ENCODE results near the gene NEU1. TPM values are rescaled to one million over a fixed set of nuclear protein-coding genes. Genes with fewer than 3 reads are reported as not detected.

Gene NEU1
- polyA plus RNA-seq, 1 donor from 2014 or later = 40.9 TPM

DNA sequence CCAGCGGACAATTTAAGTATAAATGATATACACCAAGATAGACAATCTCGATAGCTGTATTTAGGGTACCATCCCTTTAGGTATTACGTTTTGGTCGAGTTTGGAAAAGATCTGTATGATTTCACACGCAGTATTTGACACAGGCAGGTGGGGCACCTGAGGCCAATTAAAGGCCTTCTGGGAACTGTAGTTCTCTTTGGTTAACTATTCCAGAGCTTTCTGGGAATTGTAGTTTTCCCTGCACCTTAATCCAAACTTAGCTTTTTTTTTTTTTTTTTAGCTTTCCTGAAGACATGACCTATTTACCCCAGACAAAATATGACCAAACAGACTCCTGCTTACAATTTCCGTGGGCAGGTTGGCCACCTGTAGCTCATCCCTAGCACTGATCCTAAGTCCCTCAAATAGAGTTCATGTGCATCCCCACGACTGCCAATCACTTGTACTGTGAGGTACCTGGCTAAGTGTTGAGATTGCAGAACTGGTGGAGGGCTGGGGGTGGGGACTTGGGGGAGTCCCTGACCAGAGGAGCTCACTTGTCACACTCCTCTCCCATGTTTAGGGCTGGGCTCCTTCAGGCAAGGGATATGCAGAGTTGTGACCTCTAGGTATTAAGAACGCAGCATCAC is 35.9 kb upstream of the NEU1 start:
- Histone ChIP-seq H3K4me2 (ENCODE audit: low read length) (peak overlapping the region; percentile 90), H3K27ac (ENCODE audit: low read length) (peak overlapping the region; percentile 74), H3K4me3 (ENCODE audit: low read length) (peak overlapping the region; percentile 98), H3K9me2 (ENCODE audit: insufficient read depth, low read length) (no peaks in the 10 kb centered on the region), H3K79me2 (replicated peaks; ENCODE audit: insufficient read depth, low read length) (peaks cover 35% of the 10 kb centered on the region), H2AFZ (ENCODE audit: low read depth, low read length) (peak overlapping the region; percentile 58), H3K9ac (ENCODE audit: low read length) (peak overlapping the region; percentile 87), H3F3A (ENCODE audit: insufficient read depth, low read length, poor library complexity, severe bottlenecking) (peaks cover 4% of the 10 kb centered on the region), H3K9me3 (ENCODE audit: low read length) (no peaks in the 10 kb centered on the region), H4K20me1 (ENCODE audit: insufficient read depth) (no peaks in the 10 kb centered on the region), H3K36me3 (ENCODE audit: insufficient read depth, low read length) (peaks cover 6% of the 10 kb centered on the region), H3K27me3 (ENCODE audit: insufficient read depth, low read depth, low read length) (no peaks in the 10 kb centered on the region)
- TF ChIP-seq EP300 (conservative IDR thresholded peaks at IDR 0.05; ENCODE audit: poor library complexity, severe bottlenecking) (no peak), RAD21 (conservative IDR thresholded peaks at IDR 0.05) (no peak), TAF1 (IDR thresholded peaks at IDR 0.05; ENCODE audit: low read depth) (no peak), POLR2AphosphoS5 (IDR thresholded peaks at IDR 0.05) (peak; percentile 19)

DNA sequence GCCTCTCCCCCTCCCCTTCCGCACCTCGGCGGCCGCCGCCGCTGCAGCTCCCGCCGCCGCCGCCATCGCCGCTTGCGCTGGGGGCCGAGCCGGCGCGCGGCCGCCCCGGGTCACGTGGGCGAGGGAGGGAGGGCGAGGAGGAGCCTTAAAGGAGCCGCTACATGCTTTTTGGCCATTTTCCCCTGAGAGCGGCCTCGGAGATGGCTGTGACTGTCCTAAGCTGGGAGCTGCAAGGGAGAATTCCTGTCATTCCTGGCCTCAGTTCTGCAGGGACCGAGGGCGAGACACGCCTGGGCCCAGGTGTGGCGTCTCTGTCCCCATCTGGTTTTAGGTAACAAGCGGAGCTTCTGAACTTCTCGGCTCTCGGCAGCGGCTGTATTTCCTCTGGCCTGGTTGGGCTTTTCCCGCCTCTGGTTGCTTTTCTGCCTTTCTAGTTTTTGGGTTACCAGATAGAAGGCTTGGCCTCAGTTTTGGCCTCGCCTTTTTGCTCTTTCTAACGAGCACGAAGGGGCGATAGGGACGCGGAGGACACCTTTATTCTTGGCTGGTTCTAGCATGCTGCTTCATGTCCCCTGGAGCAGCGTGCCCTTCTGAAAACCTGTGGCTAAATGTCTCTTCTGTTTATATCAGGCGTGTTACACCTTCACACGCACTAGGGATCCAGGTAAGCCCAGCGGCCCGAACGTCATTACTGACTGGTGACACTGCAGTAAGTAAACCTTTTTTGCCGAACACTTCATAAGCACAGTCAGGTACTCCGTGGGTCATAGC is 35.2 kb upstream of the NEU1 start, which contains the start of gene EHMT2:
Gene EHMT2 (minus strand): TSS at position 87 of the 771 bp plus-strand sequence. CDS start 21 bp downstream, at position 66.
- H3K9me3 ChIP-seq (ENCODE audit: low read length) = no peaks in the 10 kb centered on the region
- no peaks in the 10 kb centered on the region for H3K27me3 ChIP-seq (ENCODE audit: insufficient read depth, low read depth, low read length)
- peak within 1 kb of the TSS; percentile 98 for H3K4me3 ChIP-seq (ENCODE audit: low read length)
- peak within 1 kb of the TSS; percentile 90 for H3K4me2 ChIP-seq (ENCODE audit: low read length)
- peaks cover under 1% of the 10 kb centered on the region for H3F3A ChIP-seq (ENCODE audit: insufficient read depth, low read length, poor library complexity, severe bottlenecking)
- H3K36me3 ChIP-seq (ENCODE audit: insufficient read depth, low read length) = peaks cover 6% of the 10 kb centered on the region
- H3K9me2 ChIP-seq (ENCODE audit: insufficient read depth, low read length) = no peaks in the 10 kb centered on the region
- peak within 1 kb of the TSS; percentile 87 for H3K9ac ChIP-seq (ENCODE audit: low read length)
- peaks cover 35% of the 10 kb centered on the region for H3K79me2 ChIP-seq (replicated peaks; ENCODE audit: insufficient read depth, low read length)
- peak within 1 kb of the TSS; percentile 58 for H2AFZ ChIP-seq (ENCODE audit: low read depth, low read length)
- peak within 1 kb of the TSS; percentile 74 for H3K27ac ChIP-seq (ENCODE audit: low read length)
- TF ChIP-seq, protein P1, sequence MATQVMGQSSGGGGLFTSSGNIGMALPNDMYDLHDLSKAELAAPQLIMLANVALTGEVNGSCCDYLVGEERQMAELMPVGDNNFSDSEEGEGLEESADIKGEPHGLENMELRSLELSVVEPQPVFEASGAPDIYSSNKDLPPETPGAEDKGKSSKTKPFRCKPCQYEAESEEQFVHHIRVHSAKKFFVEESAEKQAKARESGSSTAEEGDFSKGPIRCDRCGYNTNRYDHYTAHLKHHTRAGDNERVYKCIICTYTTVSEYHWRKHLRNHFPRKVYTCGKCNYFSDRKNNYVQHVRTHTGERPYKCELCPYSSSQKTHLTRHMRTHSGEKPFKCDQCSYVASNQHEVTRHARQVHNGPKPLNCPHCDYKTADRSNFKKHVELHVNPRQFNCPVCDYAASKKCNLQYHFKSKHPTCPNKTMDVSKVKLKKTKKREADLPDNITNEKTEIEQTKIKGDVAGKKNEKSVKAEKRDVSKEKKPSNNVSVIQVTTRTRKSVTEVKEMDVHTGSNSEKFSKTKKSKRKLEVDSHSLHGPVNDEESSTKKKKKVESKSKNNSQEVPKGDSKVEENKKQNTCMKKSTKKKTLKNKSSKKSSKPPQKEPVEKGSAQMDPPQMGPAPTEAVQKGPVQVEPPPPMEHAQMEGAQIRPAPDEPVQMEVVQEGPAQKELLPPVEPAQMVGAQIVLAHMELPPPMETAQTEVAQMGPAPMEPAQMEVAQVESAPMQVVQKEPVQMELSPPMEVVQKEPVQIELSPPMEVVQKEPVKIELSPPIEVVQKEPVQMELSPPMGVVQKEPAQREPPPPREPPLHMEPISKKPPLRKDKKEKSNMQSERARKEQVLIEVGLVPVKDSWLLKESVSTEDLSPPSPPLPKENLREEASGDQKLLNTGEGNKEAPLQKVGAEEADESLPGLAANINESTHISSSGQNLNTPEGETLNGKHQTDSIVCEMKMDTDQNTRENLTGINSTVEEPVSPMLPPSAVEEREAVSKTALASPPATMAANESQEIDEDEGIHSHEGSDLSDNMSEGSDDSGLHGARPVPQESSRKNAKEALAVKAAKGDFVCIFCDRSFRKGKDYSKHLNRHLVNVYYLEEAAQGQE (IDR thresholded peaks at IDR 0.05; ENCODE audit: borderline replicate concordance) = peak; percentile 67
- TF ChIP-seq SMC3 (conservative IDR thresholded peaks at IDR 0.05; ENCODE audit: poor library complexity) = no peak
- peak; percentile 71 for TF ChIP-seq TAF1 (IDR thresholded peaks at IDR 0.05; ENCODE audit: low read depth)
- TF ChIP-seq CTCF (IDR thresholded peaks at IDR 0.05; ENCODE audit: poor library complexity, severe bottlenecking) = peak; percentile 48
- no peak for TF ChIP-seq EP300 (conservative IDR thresholded peaks at IDR 0.05; ENCODE audit: poor library complexity, severe bottlenecking)
- peak; percentile 20 for TF ChIP-seq RAD21 (conservative IDR thresholded peaks at IDR 0.05)
- peak; percentile 69 for TF ChIP-seq POLR2AphosphoS5 (IDR thresholded peaks at IDR 0.05)
- TF ChIP-seq MXI1 (conservative IDR thresholded peaks at IDR 0.05; ENCODE audit: poor library complexity, severe bottlenecking) = peak; percentile 76
- no peak for TF ChIP-seq EZH2 (IDR thresholded peaks at IDR 0.05; ENCODE audit: borderline replicate concordance, insufficient read depth, low read length, poor library complexity, severe bottlenecking)
- H4K20me1 ChIP-seq (ENCODE audit: insufficient read depth) = no peaks in the 10 kb centered on the region

All from neural cell (in vitro differentiated cells).